CD8-positive, alpha-beta memory T cell (primary cell): Measurements from ENCODE around the gene FN1. TPM values are rescaled to one million over a fixed set of nuclear protein-coding genes. Genes with fewer than 3 reads are reported as not detected.

Experiments
- CTCF ChIA-PET: fragments of 350-600 bp; sonication (Branson Sonifier 250); formaldehyde crosslinking; loops from one replicate; lab custom pipeline; 2021; ENCODE audit warnings: antibody characterized with exemption; lab: Charles Lee
- POLR2A ChIA-PET: fragments of 350-600 bp; sonication (Branson Sonifier 250); formaldehyde crosslinking; loops from one replicate; lab custom pipeline; 2021; ENCODE audit warnings: antibody characterized with exemption; lab: Charles Lee
- DNase-seq, 5 donors: peaks; one replicate each; pipeline versions ENCODE4 v3.0.0 to v3.0.0-alpha.2; 2020 to 2022; ENCODE audit warnings: mixed read lengths in 1 of 5
- H3K27ac ChIP-seq: one replicate; pipeline ENCODE4 v1.7.0; 2013; ENCODE audit warnings: low read depth, mild to moderate bottlenecking, low read length, moderate library complexity
- H3K27me3 ChIP-seq: 2 replicates; pipeline ENCODE4 v1.7.0; 2013; ENCODE audit warnings: low read length, mild to moderate bottlenecking; ENCODE audit not compliant: insufficient read depth, poor library complexity, severe bottlenecking
- H3K36me3 ChIP-seq: 2 replicates; pipeline ENCODE4 v1.7.0; 2013; ENCODE audit warnings: mild to moderate bottlenecking, low read length, moderate library complexity; ENCODE audit not compliant: insufficient read depth
- H3K4me1 ChIP-seq: 2 replicates; pipeline ENCODE4 v1.7.0; 2013; ENCODE audit warnings: mild to moderate bottlenecking, low read length, moderate library complexity; ENCODE audit not compliant: insufficient read depth
- H3K4me3 ChIP-seq: 2 replicates; pipeline ENCODE4 v1.7.0; 2013; ENCODE audit warnings: mild to moderate bottlenecking, low read length
- H3K9me3 ChIP-seq: 2 replicates; pipeline ENCODE4 v1.7.0; 2013; ENCODE audit warnings: mild to moderate bottlenecking, low read length
- H3K27ac Mint-ChIP-seq, 8 donors: one replicate each; pipeline ENCODE4 v1.8.0; 2020 to 2021; ENCODE audit warnings: mixed read lengths in 8 of 8, mild to moderate bottlenecking in 6 of 8, inconsistent platforms in 3 of 8, moderate library complexity in 3 of 8
- H3K27me3 Mint-ChIP-seq, 2 donors: one replicate each; pipeline ENCODE4 v1.8.0; 2020 to 2021; ENCODE audit warnings: mixed read lengths in 2 of 2, mild to moderate bottlenecking in 1 of 2, moderate library complexity in 1 of 2
- H3K36me3 Mint-ChIP-seq, 3 donors: one replicate each; pipeline ENCODE4 v1.8.0; 2020 to 2021; ENCODE audit warnings: mixed read lengths in 3 of 3, inconsistent platforms in 1 of 3, mild to moderate bottlenecking in 1 of 3
- H3K4me1 Mint-ChIP-seq, 3 donors: one replicate each; pipeline ENCODE4 v1.8.0; 2020 to 2021; ENCODE audit warnings: mixed read lengths in 3 of 3, inconsistent platforms in 1 of 3, mild to moderate bottlenecking in 1 of 3
- H3K4me3 Mint-ChIP-seq, 7 donors: one replicate each; pipeline ENCODE4 v1.8.0; 2020 to 2021; ENCODE audit warnings: mixed read lengths in 7 of 7, mild to moderate bottlenecking in 6 of 7, moderate library complexity in 4 of 7, inconsistent platforms in 2 of 7
- H3K9me3 Mint-ChIP-seq, 5 donors: one replicate each; pipeline ENCODE4 v1.8.0; 2020 to 2022; ENCODE audit warnings: mixed read lengths in 5 of 5, mild to moderate bottlenecking in 3 of 5, moderate library complexity in 2 of 5, inconsistent platforms in 1 of 5
- polyA plus RNA-seq: library from polyadenylated mRNA; unstranded; fragments of 300-500 nt; fragmentation: Illumina TruSeq; gene quantifications from one replicate; pipeline ENCODE4 v1.2.3, GENCODE V29; 2021
- total RNA-seq, 2 experiments: library from RNA; stranded (reverse); gene quantifications; one replicate each; pipeline ENCODE4 v1.2.3, GENCODE V29; 2021

Gene FN1
- total RNA-seq (under 1 TPM; 0.18 to 0.31 TPM), polyA plus RNA-seq (0.08 TPM)

- H3K9me3 Mint-ChIP-seq = peaks cover 0 to 3% (median 0%) of the 10 kb centered on the region in 5 donors
- Histone ChIP-seq H3K27me3 (peaks cover 22% of the 10 kb centered on the region), H3K36me3 (no peaks in the 10 kb centered on the region), H3K4me3 (peak within 1 kb of the TSS; percentile 52), H3K9me3 (no peaks in the 10 kb centered on the region), H3K27ac (peak within 1 kb of the TSS; percentile 29), H3K4me1 (peaks cover 18% of the 10 kb centered on the region)
- H3K27ac Mint-ChIP-seq = peak within 1 kb of the TSS in 6 of 8 donors; percentile 15 to 96 (median 66)
- ChIA-PET CTCF (no interaction called here), POLR2A (no interaction called here)
- H3K36me3 Mint-ChIP-seq = peaks cover 0 to 9% (median 0%) of the 10 kb centered on the region in 3 donors
- DNase-seq = peak; percentile 26 to 70 (median 49)
- peaks cover 54 to 84% of the 10 kb centered on the region in 2 donors for H3K27me3 Mint-ChIP-seq
- peak within 1 kb of the TSS; percentile 73 to 90 (median 81) for H3K4me3 Mint-ChIP-seq
- H3K4me1 Mint-ChIP-seq = peaks cover 20 to 25% (median 22%) of the 10 kb centered on the region in 3 donors
Measured at GRCh38 chr2:215435870-215436704, at the start of gene FN1. TSS of gene FN1 (minus strand) at chr2:215436068. CDS start at chr2:215435802, 266 bp downstream.

GRCh38 chr2:215485032-215485431 lies 49.2 kb upstream of the FN1 start:
- H3K4me1 ChIP-seq = no peaks in the 10 kb centered on the region
- H3K9me3 ChIP-seq = no peaks in the 10 kb centered on the region
- H3K4me3 ChIP-seq = no peak overlapping the region
- no peak overlapping the region for H3K4me3 Mint-ChIP-seq
- no peak overlapping the region for H3K27ac ChIP-seq
- no peaks in the 10 kb centered on the region for H3K36me3 ChIP-seq
- ChIA-PET CTCF (no interaction called here), POLR2A (no interaction called here)
- H3K27me3 ChIP-seq = no peaks in the 10 kb centered on the region
- H3K36me3 Mint-ChIP-seq = no peaks in the 10 kb centered on the region
- H3K9me3 Mint-ChIP-seq = no peaks in the 10 kb centered on the region
- no peak overlapping the region for H3K27ac Mint-ChIP-seq
- H3K4me1 Mint-ChIP-seq = no peaks in the 10 kb centered on the region
- peaks cover 5 to 15% of the 10 kb centered on the region in 2 donors for H3K27me3 Mint-ChIP-seq
- no peak for DNase-seq

- Mint-ChIP-seq H3K36me3 (no peaks in the 10 kb centered on the region), H3K27me3 (peaks cover 5 to 15% of the 10 kb centered on the region in 2 donors), H3K4me3 (no peak overlapping the region), H3K4me1 (no peaks in the 10 kb centered on the region), H3K9me3 (no peaks in the 10 kb centered on the region), H3K27ac (no peak overlapping the region)
- POLR2A ChIA-PET = no interaction called here
- Histone ChIP-seq H3K4me3 (no peak overlapping the region), H3K9me3 (no peaks in the 10 kb centered on the region), H3K4me1 (no peaks in the 10 kb centered on the region), H3K27me3 (no peaks in the 10 kb centered on the region), H3K36me3 (no peaks in the 10 kb centered on the region), H3K27ac (no peak overlapping the region)
- no peak for DNase-seq
- CTCF ChIA-PET = no interaction called here
Measured at GRCh38 chr2:215484570-215484969, 48.7 kb upstream of the FN1 start.

DNA sequence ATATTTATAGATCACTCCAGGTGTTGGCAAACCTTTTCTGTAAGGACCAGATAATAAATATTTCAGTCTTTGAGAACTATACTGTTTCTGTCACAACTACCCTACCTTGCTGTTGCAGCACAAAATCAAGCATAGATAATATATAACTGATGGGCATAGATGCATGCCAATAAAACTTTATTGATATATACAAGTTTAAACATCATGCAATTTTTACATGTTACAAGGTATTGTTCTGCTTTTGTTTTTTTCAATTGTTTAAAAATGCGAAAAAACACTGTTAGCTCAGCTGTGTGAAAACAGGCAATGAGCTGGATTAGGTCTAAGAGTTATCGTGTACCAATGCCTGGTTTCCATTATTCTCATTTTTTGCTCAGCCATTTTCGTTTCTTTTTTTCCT lies 47.6 kb upstream of the FN1 start:
- H3K4me1 Mint-ChIP-seq = no peaks in the 10 kb centered on the region
- H3K27ac ChIP-seq = no peak overlapping the region
- H3K4me3 Mint-ChIP-seq = no peak overlapping the region
- no peak for DNase-seq
- no peak overlapping the region for H3K27ac Mint-ChIP-seq
- H3K4me3 ChIP-seq = no peak overlapping the region
- peaks cover 5 to 13% of the 10 kb centered on the region in 2 donors for H3K27me3 Mint-ChIP-seq
- H3K9me3 ChIP-seq = no peaks in the 10 kb centered on the region
- CTCF ChIA-PET = no interaction called here
- POLR2A ChIA-PET = no interaction called here
- no peaks in the 10 kb centered on the region for H3K36me3 ChIP-seq
- no peaks in the 10 kb centered on the region for H3K4me1 ChIP-seq
- no peaks in the 10 kb centered on the region for H3K27me3 ChIP-seq
- no peaks in the 10 kb centered on the region for H3K36me3 Mint-ChIP-seq
- no peaks in the 10 kb centered on the region for H3K9me3 Mint-ChIP-seq

DNA sequence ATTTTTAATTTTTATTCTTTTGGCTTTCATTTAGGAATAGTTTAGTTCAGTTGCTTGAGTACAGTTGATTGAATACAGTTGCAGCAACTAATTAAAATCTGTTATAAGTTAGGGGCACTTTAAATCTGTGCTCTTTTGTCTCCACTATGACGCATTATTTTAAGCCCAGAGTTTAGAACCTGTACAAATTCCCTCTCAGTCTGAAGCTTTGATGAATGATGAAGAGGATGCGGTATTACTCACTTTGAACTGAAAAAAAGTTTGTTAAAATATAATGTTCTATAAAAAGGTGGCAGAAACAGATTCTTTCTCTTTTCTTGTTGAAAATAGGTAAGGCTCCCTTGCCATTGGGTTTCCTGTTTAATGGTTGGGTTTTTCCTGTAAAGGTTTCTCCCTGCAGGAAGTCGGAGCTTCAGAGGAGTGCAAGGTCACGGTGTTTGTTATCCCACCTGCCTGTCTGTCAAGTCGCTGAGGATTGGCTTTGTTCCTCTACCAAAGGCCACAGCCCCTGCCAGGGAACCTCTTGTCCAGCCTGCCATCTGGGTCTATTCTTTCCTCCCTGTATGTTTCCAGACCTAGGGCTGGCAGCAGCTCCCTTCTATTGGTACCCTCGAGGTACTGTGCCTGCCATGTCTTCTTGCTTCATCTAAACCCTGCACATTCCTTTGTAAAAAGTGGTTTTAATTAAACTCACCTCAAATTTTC lies 43.8 kb upstream of the FN1 start:
- peaks cover 3 to 14% of the 10 kb centered on the region in 2 donors for H3K27me3 Mint-ChIP-seq
- Histone ChIP-seq H3K9me3 (no peaks in the 10 kb centered on the region), H3K36me3 (no peaks in the 10 kb centered on the region), H3K27ac (no peak overlapping the region), H3K27me3 (no peaks in the 10 kb centered on the region), H3K4me1 (no peaks in the 10 kb centered on the region), H3K4me3 (no peak overlapping the region)
- ChIA-PET POLR2A (no interaction called here), CTCF (no interaction called here)
- no peaks in the 10 kb centered on the region for H3K36me3 Mint-ChIP-seq
- no peaks in the 10 kb centered on the region for H3K9me3 Mint-ChIP-seq
- H3K4me3 Mint-ChIP-seq = no peak overlapping the region
- no peak overlapping the region for H3K27ac Mint-ChIP-seq
- no peak for DNase-seq
- H3K4me1 Mint-ChIP-seq = no peaks in the 10 kb centered on the region

GRCh38 chr2:215479121-215479520 lies 43.3 kb upstream of the FN1 start:
- H3K36me3 Mint-ChIP-seq = no peaks in the 10 kb centered on the region
- Histone ChIP-seq H3K4me3 (no peak overlapping the region), H3K9me3 (no peaks in the 10 kb centered on the region), H3K27me3 (no peaks in the 10 kb centered on the region), H3K4me1 (no peaks in the 10 kb centered on the region), H3K36me3 (no peaks in the 10 kb centered on the region), H3K27ac (no peak overlapping the region)
- peaks cover 3 to 15% of the 10 kb centered on the region in 2 donors for H3K27me3 Mint-ChIP-seq
- no peak overlapping the region for H3K4me3 Mint-ChIP-seq
- ChIA-PET POLR2A (no interaction called here), CTCF (no interaction called here)
- H3K9me3 Mint-ChIP-seq = no peaks in the 10 kb centered on the region
- H3K4me1 Mint-ChIP-seq = no peaks in the 10 kb centered on the region
- no peak for DNase-seq
- H3K27ac Mint-ChIP-seq = no peak overlapping the region

DNA sequence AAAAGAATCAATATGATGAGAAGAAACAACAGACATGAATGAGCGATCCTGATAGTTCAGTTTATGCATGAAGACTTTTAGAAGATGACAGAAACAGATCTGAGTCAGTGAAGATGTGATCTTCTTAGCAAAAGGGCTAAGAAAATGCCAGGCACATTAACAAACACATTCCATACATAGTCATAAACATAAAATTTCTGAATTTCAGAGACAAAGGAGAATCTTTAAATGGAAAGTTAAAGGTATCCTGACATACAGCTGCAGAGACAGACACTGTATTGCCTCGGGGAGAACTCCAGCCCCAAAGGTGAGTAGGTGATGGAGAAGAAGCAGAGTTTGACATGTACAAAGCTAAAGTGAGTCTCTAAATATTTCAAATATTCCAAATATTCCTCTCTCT lies 40.6 kb upstream of the FN1 start:
- H3K36me3 Mint-ChIP-seq = no peaks in the 10 kb centered on the region

More for the DNA sequence above, 40.6 kb upstream of the FN1 start:
- H3K36me3 ChIP-seq = no peaks in the 10 kb centered on the region
- H3K27ac Mint-ChIP-seq = no peak overlapping the region
- no peaks in the 10 kb centered on the region for H3K4me1 ChIP-seq
- H3K27me3 ChIP-seq = no peaks in the 10 kb centered on the region
- no peak overlapping the region for H3K4me3 Mint-ChIP-seq
- H3K4me1 Mint-ChIP-seq = no peaks in the 10 kb centered on the region
- H3K9me3 ChIP-seq = no peaks in the 10 kb centered on the region
- H3K4me3 ChIP-seq = no peak overlapping the region
- ChIA-PET CTCF (no interaction called here), POLR2A (no interaction called here)
- no peaks in the 10 kb centered on the region for H3K9me3 Mint-ChIP-seq
- H3K27ac ChIP-seq = no peak overlapping the region
- peaks cover 3 to 15% of the 10 kb centered on the region in 2 donors for H3K27me3 Mint-ChIP-seq
- no peak for DNase-seq
